Stimulated activated CD4-positive, alpha-beta T cell treated with anti-CD3 and anti-CD28 coated beads, Interleukin-4, amount 100 ng/mL, for 24 hours (primary cell): ENCODE data around the gene IL9R.

Source experiments
- DNase-seq: peaks from one replicate; pipeline ENCODE4 v3.0.0-alpha.2; 2020

The IL9R gene

GRCh38 chrX:156030474-156030873 is 33.0 kb downstream of the IL9R start:
- DNase-seq = peak; percentile 30
